ENCODE results near the gene ZNF217. TPM values are rescaled to one million over a fixed set of nuclear protein-coding genes. Genes with fewer than 3 reads are reported as not detected.
"Not testable (repeated sequence)": the region's sequence is repeated elsewhere in the genome, so short reads cannot be mapped to it uniquely, and the experiment has no call there.

Gene ZNF217
- total RNA-seq, 1 donor from 2014 or later = 30.4 TPM

DNA sequence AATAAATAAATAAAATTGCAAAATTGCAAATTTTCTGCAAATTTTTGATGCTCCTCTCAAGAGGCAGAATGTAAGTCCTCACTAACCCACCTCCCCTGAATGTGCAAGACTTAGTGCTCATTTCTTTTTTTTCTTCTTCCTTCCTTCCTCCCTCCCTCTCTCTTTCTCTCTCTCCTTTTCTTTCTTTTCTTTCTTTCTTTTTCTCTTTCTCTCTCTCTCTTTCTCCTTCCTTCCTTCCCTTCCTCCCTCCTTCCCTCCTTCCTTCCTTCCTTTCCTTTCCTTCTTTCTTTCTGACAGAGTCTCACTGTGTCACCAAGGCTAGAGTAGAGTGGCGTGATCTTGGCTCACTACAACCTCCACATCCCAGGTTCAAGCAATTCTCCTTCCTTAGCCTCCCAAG lies 60.1 kb downstream of the ZNF217 start:
- intact Hi-C loops (cut with DNase I) = no loop called here
- no peaks in the 10 kb centered on the region for H3K9me3 ChIP-seq
- H3K4me3 ChIP-seq = no peak overlapping the region
- no peaks in the 10 kb centered on the region for H3K4me1 ChIP-seq
- H3K27me3 ChIP-seq = no peaks in the 10 kb centered on the region
- H3K36me3 ChIP-seq = no peaks in the 10 kb centered on the region
- TF ChIP-seq POLR2A (IDR thresholded peaks at IDR 0.05) = no peak
- TF ChIP-seq, protein P1, sequence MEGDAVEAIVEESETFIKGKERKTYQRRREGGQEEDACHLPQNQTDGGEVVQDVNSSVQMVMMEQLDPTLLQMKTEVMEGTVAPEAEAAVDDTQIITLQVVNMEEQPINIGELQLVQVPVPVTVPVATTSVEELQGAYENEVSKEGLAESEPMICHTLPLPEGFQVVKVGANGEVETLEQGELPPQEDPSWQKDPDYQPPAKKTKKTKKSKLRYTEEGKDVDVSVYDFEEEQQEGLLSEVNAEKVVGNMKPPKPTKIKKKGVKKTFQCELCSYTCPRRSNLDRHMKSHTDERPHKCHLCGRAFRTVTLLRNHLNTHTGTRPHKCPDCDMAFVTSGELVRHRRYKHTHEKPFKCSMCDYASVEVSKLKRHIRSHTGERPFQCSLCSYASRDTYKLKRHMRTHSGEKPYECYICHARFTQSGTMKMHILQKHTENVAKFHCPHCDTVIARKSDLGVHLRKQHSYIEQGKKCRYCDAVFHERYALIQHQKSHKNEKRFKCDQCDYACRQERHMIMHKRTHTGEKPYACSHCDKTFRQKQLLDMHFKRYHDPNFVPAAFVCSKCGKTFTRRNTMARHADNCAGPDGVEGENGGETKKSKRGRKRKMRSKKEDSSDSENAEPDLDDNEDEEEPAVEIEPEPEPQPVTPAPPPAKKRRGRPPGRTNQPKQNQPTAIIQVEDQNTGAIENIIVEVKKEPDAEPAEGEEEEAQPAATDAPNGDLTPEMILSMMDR (IDR thresholded peaks at IDR 0.05) = no peak
- TF ChIP-seq POLR2AphosphoS5 (IDR thresholded peaks at IDR 0.05; ENCODE audit: insufficient read depth in 1 of 2, low read depth in 1 of 2) = no peak
- no peak for DNase-seq (ENCODE audit: extremely low spot score in 2 of 2)
- H3K27ac ChIP-seq = no peak overlapping the region

DNA sequence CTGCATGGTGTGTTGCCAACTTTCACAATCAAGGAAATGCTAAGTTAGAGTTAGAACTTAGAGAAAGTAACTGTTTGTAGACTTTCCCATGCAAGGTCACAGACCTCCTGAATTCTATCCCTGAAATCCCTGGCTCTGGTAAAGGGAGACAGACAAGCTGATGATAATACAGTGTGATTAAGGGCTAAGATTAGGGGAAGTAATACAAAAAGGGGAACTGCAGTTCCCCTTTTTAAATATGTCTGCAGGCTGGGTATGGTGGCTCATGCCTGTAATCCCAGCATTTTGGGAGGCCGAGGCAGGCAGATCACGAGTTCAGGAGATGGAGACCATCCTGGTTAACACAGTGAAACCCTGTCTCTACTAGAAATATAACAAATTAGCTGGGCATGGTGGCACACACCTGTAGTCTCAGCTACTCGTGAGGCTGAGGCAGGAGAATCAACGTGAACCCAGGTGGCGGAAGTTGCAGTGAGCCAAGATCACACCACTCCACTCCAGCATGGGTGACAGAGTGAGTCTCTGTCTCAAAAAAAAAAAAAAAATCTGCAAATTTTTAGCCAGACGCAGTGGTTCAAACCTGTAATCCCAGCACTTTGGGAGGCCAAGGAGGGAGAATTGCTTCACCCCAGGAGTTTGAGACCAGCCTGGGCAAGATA lies 60.9 kb downstream of the ZNF217 start:
- H3K27ac ChIP-seq; H3K4me1 ChIP-seq; H3K9me3 ChIP-seq; intact Hi-C loops (cut with DNase I); H3K4me3 ChIP-seq; DNase-seq (ENCODE audit: extremely low spot score in 2 of 2); H3K36me3 ChIP-seq; H3K27me3 ChIP-seq: not testable (repeated sequence)

DNA sequence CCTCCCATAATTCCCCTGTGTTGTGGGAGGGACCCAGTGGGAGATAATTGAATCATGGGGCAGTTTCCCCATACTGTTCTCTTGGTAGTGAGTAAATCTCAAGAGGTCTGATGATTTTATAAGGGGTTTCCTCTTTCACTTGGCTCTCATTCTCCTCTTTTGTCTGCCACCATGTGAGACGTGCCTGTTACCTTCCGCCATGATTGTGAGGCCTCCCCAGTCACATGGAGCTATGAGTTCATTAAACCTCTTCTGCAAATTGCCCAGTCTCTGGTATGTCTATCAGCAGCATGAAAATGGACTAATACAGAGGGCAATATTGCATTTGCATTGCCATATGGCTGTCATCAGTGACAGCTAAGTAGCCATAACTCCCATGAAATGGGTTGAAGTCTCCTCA lies 63.2 kb downstream of the ZNF217 start:
- no peaks in the 10 kb centered on the region for H3K36me3 ChIP-seq
- no peaks in the 10 kb centered on the region for H3K4me1 ChIP-seq
- no peak overlapping the region for H3K27ac ChIP-seq
- intact Hi-C loops (cut with DNase I) = no loop called here
- TF ChIP-seq POLR2A (IDR thresholded peaks at IDR 0.05) (no peak), POLR2AphosphoS5 (IDR thresholded peaks at IDR 0.05; ENCODE audit: insufficient read depth in 1 of 2, low read depth in 1 of 2) (no peak)
- TF ChIP-seq, protein P1 (IDR thresholded peaks at IDR 0.05) = no peak
- H3K4me3 ChIP-seq = no peak overlapping the region
- DNase-seq (ENCODE audit: extremely low spot score in 2 of 2) = no peak
- no peaks in the 10 kb centered on the region for H3K9me3 ChIP-seq
- no peaks in the 10 kb centered on the region for H3K27me3 ChIP-seq

DNA sequence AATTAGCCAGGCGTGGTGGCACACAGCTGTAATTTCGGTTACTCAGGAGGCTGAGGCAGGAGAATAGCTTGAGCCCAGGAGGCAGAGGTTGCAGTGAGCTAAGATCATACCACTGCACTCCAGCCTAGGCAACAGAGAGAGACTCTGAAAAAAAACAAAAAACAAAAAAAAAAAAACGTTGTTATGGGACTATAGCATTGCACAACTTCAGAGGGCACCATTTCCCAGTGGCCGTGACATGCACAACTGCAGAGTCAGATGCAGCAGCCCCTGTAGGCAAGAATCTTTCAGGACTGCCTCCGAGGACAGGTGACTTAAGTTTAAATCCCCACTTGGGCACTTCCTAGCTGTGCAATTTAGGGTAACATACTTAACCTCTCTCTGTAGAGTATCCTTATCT lies 64.0 kb downstream of the ZNF217 start:
- no peak overlapping the region for H3K27ac ChIP-seq
- intact Hi-C loops (cut with DNase I) = no loop called here
- no peaks in the 10 kb centered on the region for H3K4me1 ChIP-seq
- TF ChIP-seq, protein P1 (IDR thresholded peaks at IDR 0.05) = no peak
- TF ChIP-seq POLR2A (IDR thresholded peaks at IDR 0.05) (no peak), POLR2AphosphoS5 (IDR thresholded peaks at IDR 0.05; ENCODE audit: insufficient read depth in 1 of 2, low read depth in 1 of 2) (no peak)
- H3K4me3 ChIP-seq = no peak overlapping the region
- no peaks in the 10 kb centered on the region for H3K27me3 ChIP-seq
- no peaks in the 10 kb centered on the region for H3K36me3 ChIP-seq
- H3K9me3 ChIP-seq = no peaks in the 10 kb centered on the region
- no peak for DNase-seq (ENCODE audit: extremely low spot score in 2 of 2)

DNA sequence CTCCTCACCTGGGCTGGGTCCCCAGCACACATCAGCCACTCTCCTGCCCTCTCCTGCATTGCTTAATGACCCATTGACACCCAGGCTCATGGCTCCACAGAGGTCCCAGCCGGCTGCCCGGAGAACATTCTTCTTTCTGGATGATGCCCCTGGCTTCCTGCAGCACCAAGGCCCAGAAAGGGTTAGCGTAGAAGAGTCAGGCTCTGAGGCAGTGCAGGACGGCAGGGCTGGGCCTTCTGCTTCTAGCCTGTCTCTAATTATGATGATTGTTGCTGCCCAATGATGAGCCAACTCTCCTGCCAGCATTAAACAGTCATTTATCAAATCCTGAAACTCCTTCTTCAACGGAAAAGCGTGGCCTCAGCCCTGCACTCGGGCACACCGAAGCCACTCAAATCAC lies 66.4 kb downstream of the ZNF217 start:
- H3K9me3 ChIP-seq = no peaks in the 10 kb centered on the region

More for the DNA sequence above, 66.4 kb downstream of the ZNF217 start:
- Histone ChIP-seq H3K4me3 (no peak overlapping the region), H3K36me3 (no peaks in the 10 kb centered on the region), H3K27ac (no peak overlapping the region), H3K4me1 (no peaks in the 10 kb centered on the region), H3K27me3 (no peaks in the 10 kb centered on the region)
- TF ChIP-seq POLR2AphosphoS5 (IDR thresholded peaks at IDR 0.05; ENCODE audit: insufficient read depth in 1 of 2, low read depth in 1 of 2) (no peak), POLR2A (IDR thresholded peaks at IDR 0.05) (no peak)
- TF ChIP-seq, protein P1 (IDR thresholded peaks at IDR 0.05) = no peak
- intact Hi-C loops (cut with DNase I) = no loop called here
- no peak for DNase-seq (ENCODE audit: extremely low spot score in 2 of 2)

All from vagina (tissue), 2 donors.